Stimulated activated naive B cell treated with anti-CD40 and anti-IgM and Interleukin-4, amounts not matched to agents 10 μg/mL and 1 μg/mL and 100 μg/mL, for 72 hours (primary cell): ENCODE data around the gene HAUS2.

ENCODE experiments used
- ATAC-seq, 2 donors: fragments of 150-1000 bp; cut with Tn5 transposase; replicated peaks; 2 replicates each; pipeline ENCODE4 v1.10.0; 2021; ENCODE audit warnings: moderate library complexity in 1 of 2
- DNase-seq: peaks from one replicate; pipeline ENCODE4 v3.0.0; 2021
- H3K27ac Mint-ChIP-seq: one replicate; pipeline ENCODE4 v1.8.0; 2022; ENCODE audit warnings: mild to moderate bottlenecking, mixed read lengths
- H3K27me3 Mint-ChIP-seq, 2 donors: one replicate each; pipeline ENCODE4 v1.8.0; 2022; ENCODE audit warnings: mixed read lengths in 2 of 2
- H3K36me3 Mint-ChIP-seq, 2 donors: one replicate each; pipeline ENCODE4 v1.8.0; 2022; ENCODE audit warnings: mixed read lengths in 2 of 2, mild to moderate bottlenecking in 1 of 2
- H3K4me1 Mint-ChIP-seq, 2 donors: one replicate each; pipeline ENCODE4 v1.8.0; 2022; ENCODE audit warnings: mixed read lengths in 2 of 2, mild to moderate bottlenecking in 1 of 2
- H3K4me3 Mint-ChIP-seq, 2 donors: one replicate each; pipeline ENCODE4 v1.8.0; 2022; ENCODE audit warnings: mild to moderate bottlenecking in 2 of 2, mixed read lengths in 2 of 2, moderate library complexity in 1 of 2
- H3K9me3 Mint-ChIP-seq, 2 donors: one replicate each; pipeline ENCODE4 v1.8.0; 2022; ENCODE audit warnings: mixed read lengths in 2 of 2, mild to moderate bottlenecking in 1 of 2

Gene HAUS2

DNA sequence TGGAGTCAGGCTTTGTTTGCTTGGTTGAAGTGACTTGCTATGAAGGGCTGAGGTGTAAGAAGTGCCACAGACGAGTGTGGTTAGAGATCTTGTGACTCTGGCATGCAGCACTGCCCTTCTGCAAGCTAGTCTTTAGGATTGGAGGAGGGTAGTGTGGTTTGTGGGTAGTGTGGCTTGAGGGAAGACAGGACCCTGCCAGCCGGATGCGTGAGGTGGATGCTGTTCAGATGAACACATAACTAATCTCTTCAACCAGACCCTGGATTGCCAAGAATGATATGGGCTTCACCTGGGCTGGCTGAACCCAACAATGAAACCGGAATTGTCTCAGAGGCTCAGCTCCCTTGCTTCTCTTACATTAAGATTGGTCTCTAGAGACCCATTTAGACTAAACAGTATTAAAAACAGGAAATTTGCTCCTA, 59.5 kb downstream of the HAUS2 start:
- Mint-ChIP-seq H3K36me3 (peaks cover 0 to 11% of the 10 kb centered on the region in 2 donors), H3K4me1 (peaks cover 33 to 45% of the 10 kb centered on the region in 2 donors)

DNA sequence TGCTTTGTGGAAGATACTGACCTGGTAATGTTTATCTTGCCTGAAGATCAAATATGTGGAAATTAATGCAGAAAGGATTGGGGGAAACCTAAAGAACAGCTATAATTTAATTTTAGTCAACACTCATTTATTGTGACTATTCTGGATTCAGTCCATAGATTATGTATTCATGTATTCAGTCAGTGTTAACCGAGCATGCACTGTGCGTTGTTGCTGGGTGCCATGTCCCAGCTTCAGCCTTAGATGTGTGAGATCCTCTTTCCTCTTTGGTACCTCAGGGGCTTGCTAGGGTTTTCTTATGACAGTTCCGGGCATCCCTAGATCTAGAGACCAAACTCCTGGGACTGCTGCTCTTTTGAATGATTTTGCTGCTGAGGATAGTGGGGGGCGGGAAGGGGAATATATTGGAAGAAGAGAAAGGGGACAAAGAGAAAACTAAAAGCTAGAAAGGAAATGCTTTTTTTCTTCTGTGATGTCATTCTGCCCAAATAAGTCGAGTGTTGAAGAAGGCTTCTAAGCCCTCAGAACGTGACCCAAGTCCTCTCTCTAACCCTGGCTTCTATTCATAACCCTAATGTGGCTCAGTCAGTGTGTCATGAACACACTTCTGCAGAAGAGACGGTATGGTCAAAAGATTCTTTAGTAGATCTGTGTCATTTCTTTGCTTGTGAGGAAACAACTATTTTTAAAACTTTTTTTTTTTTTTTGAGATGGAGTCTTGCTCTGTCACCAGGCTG, 60.3 kb downstream of the HAUS2 start:
- Mint-ChIP-seq H3K27me3 (no peaks in the 10 kb centered on the region), H3K36me3 (peaks cover 0 to 6% of the 10 kb centered on the region in 2 donors), H3K9me3 (no peaks in the 10 kb centered on the region), H3K4me3 (peak overlapping the region in 1 of 2 donors; percentile 39), H3K4me1 (peaks cover 28 to 38% of the 10 kb centered on the region in 2 donors), H3K27ac (no peak overlapping the region)
- ATAC-seq (peak; percentile 47 to 59), DNase-seq (no peak)

More for the DNA sequence above, 59.5 kb downstream of the HAUS2 start:
- H3K4me3 Mint-ChIP-seq = peak overlapping the region; percentile 24 to 26
- ATAC-seq (peak; percentile 82 to 90), DNase-seq (peak; percentile 44)
- H3K27ac Mint-ChIP-seq = peak overlapping the region; percentile 82
- H3K27me3 Mint-ChIP-seq = no peaks in the 10 kb centered on the region
- H3K9me3 Mint-ChIP-seq = no peaks in the 10 kb centered on the region

DNA sequence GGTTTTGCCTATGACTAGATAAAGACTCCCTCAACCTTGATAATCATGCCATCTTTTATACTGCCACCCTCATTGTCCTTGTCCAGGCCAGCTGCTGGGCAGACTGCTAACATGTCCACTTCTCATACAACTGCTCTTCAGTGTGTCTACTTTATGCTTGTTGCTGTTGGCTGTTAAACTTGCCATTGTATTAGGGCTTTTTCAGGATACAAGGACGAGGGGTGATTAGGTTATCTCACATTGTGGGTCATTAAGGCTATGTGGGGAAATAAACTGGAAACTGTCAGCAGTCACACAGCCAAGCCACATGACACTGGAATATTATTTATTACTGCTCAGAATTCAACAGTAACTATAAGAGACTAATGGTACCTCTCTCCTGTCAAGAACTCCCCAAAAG, 62.9 kb downstream of the HAUS2 start:
- no peaks in the 10 kb centered on the region for H3K27me3 Mint-ChIP-seq
- H3K36me3 Mint-ChIP-seq = no peaks in the 10 kb centered on the region
- DNase-seq = no peak
- no peak overlapping the region for H3K4me3 Mint-ChIP-seq
- H3K27ac Mint-ChIP-seq = no peak overlapping the region
- no peaks in the 10 kb centered on the region for H3K9me3 Mint-ChIP-seq
- H3K4me1 Mint-ChIP-seq = peaks cover 14 to 19% of the 10 kb centered on the region in 2 donors
- ATAC-seq = no peak

DNA sequence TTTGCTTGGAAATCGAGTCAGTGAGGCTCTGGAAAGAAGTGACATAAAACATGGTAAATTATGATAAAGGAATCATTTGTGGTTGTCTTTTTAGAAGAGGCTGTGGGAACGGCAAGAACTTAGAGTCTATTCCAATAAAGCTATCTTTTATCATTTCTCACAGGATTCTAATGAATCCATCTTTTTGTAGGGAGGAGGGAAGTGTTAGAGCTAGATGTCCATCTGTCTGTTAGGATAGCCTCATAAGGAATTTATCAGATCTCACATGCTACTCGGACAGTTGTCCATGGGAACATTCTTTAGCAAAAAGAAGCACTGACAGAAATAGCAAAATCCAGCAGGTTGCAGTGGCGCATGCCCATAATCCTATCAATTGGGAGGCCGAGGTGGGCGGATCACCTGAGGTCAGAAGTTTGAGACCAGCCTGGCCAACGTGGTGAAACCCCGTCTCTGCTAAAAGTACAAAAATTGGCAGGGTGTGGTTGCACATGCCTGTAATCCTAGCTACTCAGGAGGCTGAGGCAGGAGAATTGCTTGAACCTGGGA, 63.8 kb downstream of the HAUS2 start:
- ATAC-seq (no peak), DNase-seq (no peak)
- H3K36me3 Mint-ChIP-seq = no peaks in the 10 kb centered on the region
- peaks cover 14 to 19% of the 10 kb centered on the region in 2 donors for H3K4me1 Mint-ChIP-seq
- no peaks in the 10 kb centered on the region for H3K9me3 Mint-ChIP-seq
- no peak overlapping the region for H3K27ac Mint-ChIP-seq
- H3K27me3 Mint-ChIP-seq = no peaks in the 10 kb centered on the region
- H3K4me3 Mint-ChIP-seq = no peak overlapping the region

DNA sequence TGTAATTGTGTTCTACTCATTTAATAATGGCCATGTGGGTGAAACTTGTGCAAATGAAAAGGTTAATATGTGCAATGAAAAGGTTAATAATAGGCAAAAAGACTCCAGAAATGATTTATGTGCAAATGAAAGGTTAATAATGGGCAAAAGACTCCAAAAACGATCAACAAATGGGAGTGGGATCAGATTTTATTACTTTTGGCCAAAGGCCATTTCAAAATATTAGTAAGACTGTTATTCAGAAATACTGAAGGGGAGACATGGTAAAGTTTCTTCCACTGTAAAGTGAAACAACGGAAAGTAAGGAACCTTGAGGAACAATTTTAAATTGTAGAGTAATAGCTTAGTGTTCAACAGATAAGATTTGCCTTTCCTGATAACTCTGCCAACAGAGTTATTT, 67.5 kb downstream of the HAUS2 start:
- peaks cover 0 to 2% of the 10 kb centered on the region in 2 donors for H3K36me3 Mint-ChIP-seq
- no peak for DNase-seq
- H3K4me3 Mint-ChIP-seq = no peak overlapping the region

More for the DNA sequence above, 67.5 kb downstream of the HAUS2 start:
- Mint-ChIP-seq H3K9me3 (no peaks in the 10 kb centered on the region), H3K27ac (no peak overlapping the region), H3K4me1 (peaks cover 3 to 7% of the 10 kb centered on the region in 2 donors), H3K27me3 (no peaks in the 10 kb centered on the region)
- no peak for ATAC-seq
